CD4-positive, alpha-beta T cell (primary cell): ENCODE measurements around the gene COL18A1. TPM values are rescaled to one million over a fixed set of nuclear protein-coding genes. Genes with fewer than 3 reads are reported as not detected.

Experiments
- ATAC-seq: fragments of 200-7000 bp; cut with Tn5 transposase; one replicate; pipeline ENCODE4 v1.10.0; 2022; ENCODE audit warnings: mild to moderate bottlenecking; ENCODE audit not compliant: poor library complexity
- CTCF ChIA-PET: fragments of 350-600 bp; sonication (Branson Sonifier 250); formaldehyde crosslinking; loops from one replicate; lab custom pipeline; 2021; ENCODE audit warnings: antibody characterized with exemption, inconsistent platforms; lab: Charles Lee
- POLR2A ChIA-PET: fragments of 350-600 bp; sonication (Branson Sonifier 250); formaldehyde crosslinking; loops from one replicate; lab custom pipeline; 2021; ENCODE audit warnings: antibody characterized with exemption, inconsistent platforms; lab: Charles Lee
- DNase-seq, 14 experiments: peaks; one replicate each; pipeline ENCODE4 v3.0.0-alpha.2; 2013 to 2020; ENCODE audit warnings: mixed read lengths in 2 of 14
- H3K27ac ChIP-seq, 2 donors: one replicate each; pipeline versions ENCODE4 v1.5.1 to v1.7.0; 2013; ENCODE audit warnings: low read length in 2 of 2, low read depth in 1 of 2, mild to moderate bottlenecking in 1 of 2
- H3K27me3 ChIP-seq, 2 experiments: 1 replicate in 1 of 2; 2 replicates in 1 of 2; pipeline versions ENCODE4 v1.6.1 to v1.7.0; 2013; ENCODE audit warnings: low read length in 2 of 2, control low read depth in 1 of 2, mild to moderate bottlenecking in 1 of 2, moderate library complexity in 1 of 2; ENCODE audit not compliant: insufficient read depth in 2 of 2, control insufficient read depth in 1 of 2
- H3K36me3 ChIP-seq: one replicate; pipeline ENCODE4 v1.6.1; 2013; ENCODE audit warnings: low read length, control low read depth; ENCODE audit not compliant: insufficient read depth
- H3K4me1 ChIP-seq: one replicate; pipeline ENCODE4 v1.6.1; 2013; ENCODE audit warnings: low read length, control low read depth; ENCODE audit not compliant: insufficient read depth
- H3K4me3 ChIP-seq: one replicate; pipeline ENCODE4 v1.5.1; 2013; ENCODE audit warnings: mild to moderate bottlenecking, low read length, moderate library complexity
- H3K9me3 ChIP-seq, 2 experiments: 1 replicate in 1 of 2; 2 replicates in 1 of 2; pipeline versions ENCODE4 v1.6.1 to v1.7.0; 2013; ENCODE audit warnings: low read length in 2 of 2, mild to moderate bottlenecking in 2 of 2, control low read depth in 1 of 2, moderate library complexity in 1 of 2; ENCODE audit not compliant: control insufficient read depth in 1 of 2, insufficient read depth in 1 of 2
- H3K27ac Mint-ChIP-seq: one replicate; pipeline ENCODE4 v1.8.0; 2020; ENCODE audit warnings: mixed read lengths
- H3K27me3 Mint-ChIP-seq: one replicate; pipeline ENCODE4 v1.8.0; 2021; ENCODE audit warnings: mixed read lengths
- H3K36me3 Mint-ChIP-seq: one replicate; pipeline ENCODE4 v1.8.0; 2021; ENCODE audit warnings: low read depth, mixed read lengths
- H3K4me1 Mint-ChIP-seq: one replicate; pipeline ENCODE4 v1.8.0; 2021; ENCODE audit warnings: low read depth, mixed read lengths
- H3K4me3 Mint-ChIP-seq: one replicate; pipeline ENCODE4 v1.8.0; 2020; ENCODE audit warnings: mild to moderate bottlenecking, mixed read lengths
- H3K9me3 Mint-ChIP-seq: one replicate; pipeline ENCODE4 v1.8.0; 2020; ENCODE audit warnings: mixed read lengths
- CTCF ChIP-seq: fragments of 200-600 bp; IDR thresholded peaks from one replicate; pipeline ENCODE4 v1.8.0; 2022; ENCODE audit warnings: antibody characterized with exemption, mild to moderate bottlenecking
- intact Hi-C, 2 experiments: fragments of 100-400 bp; cut with DNase I in 1 of 2; cut with micrococcal nuclease in 1 of 2; formaldehyde crosslinking; loops; one replicate each; pipeline versions ENCODE4 v1.15.1 to v1.9.0; 2023 to 2025; cut with DNase I, micrococcal nuclease
- total RNA-seq, 174 experiments: library from RNA in 2 of 174; stranded (reverse) in 2 of 174; gene quantifications; one replicate each; pipeline ENCODE4 v1.2.3 and lab custom pipeline; 2021 to 2026

The COL18A1 gene
- total RNA-seq, 2 experiments from 2014 or later: 15.2 to 16.0 TPM

DNA sequence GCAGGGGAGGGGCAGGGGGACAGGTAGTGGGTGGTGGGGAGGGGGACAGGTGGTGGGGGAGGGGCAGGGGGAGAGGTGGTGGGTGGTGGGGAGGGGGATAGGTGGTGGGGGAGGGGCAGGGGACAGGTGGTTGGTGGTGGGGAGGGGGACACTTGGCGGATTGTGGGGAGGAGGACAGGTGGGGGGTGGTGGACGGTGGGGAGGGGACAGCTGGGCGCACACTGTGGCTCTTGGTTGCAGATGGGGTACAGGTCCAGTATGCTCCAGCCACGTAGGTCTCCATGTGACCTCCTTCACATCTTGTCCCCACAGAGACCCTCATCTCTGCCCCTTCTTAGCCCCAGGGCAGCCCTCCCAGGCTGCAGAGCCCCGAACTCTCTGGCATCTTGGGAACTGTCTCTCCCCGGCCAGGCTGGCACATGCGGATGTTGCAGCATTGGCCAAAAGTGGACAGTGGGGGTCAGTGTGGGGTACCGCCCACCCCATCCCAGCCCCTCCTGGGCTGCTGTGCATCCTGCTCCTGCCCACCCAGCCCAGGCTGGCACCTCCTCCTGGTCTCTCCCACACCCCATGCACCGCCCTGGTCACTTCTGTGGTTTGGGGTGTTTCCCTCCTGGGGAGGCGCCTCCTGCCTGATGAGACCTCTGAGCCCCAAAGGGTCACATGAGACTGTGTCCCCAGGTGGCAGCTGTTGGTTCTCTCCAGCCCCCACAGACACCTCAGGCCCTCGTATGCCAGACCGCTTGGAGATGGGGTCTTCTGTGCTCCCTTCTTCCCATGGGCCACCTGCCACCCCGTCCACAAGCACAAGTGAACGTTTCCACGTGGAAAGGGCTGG lies 144.9 kb downstream of the COL18A1 start:
- peak overlapping the region; percentile 78 for H3K4me3 Mint-ChIP-seq

DNA sequence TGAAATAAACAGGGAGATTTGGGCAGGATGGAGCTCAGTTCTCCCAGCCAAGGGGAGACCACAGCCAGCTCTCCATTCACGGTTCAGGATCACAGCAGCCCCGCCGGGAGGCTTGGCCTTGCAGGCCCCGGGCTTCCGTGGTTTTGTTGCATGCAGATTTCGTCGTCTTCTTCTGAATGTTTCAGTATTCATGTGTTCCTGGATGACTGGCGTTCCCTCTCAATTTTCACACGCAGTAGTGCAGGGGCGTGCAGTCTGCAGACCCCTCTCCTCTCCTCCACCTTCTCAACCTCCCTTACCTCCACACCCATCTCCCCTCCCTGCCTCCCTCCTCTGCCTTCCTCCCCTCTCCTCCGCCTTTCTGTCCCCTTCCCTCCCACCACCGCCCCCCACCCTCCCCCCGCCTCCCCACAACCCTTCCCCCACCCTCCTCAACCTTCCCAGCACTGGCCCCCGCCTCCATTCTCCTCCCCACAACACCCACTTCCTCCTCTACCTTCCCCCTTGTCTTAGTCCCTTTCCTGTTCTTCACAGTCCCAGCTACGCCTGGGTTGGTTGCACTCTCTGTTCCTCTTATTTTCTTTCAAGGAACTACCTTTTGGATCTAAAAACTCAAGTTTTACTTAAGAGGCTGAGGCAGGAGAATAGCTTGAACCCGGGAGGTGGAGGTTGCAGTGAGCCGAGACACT lies 145.7 kb downstream of the COL18A1 start:
- Histone ChIP-seq H3K27me3 (no peaks in the 10 kb centered on the region), H3K27ac (peak overlapping the region; percentile 42 to 66), H3K4me3 (peak overlapping the region; percentile 20), H3K9me3 (no peaks in the 10 kb centered on the region), H3K4me1 (peaks cover 43% of the 10 kb centered on the region), H3K36me3 (no peaks in the 10 kb centered on the region)
- POLR2A ChIA-PET: no interaction called here
- DNase-seq (peak in 9 of 14 experiments; percentile 24 to 72 (median 54)), ATAC-seq (peak; percentile 27)
- peaks cover 5% of the 10 kb centered on the region for H3K36me3 Mint-ChIP-seq
- H3K4me3 Mint-ChIP-seq: peak overlapping the region; percentile 78
- peak overlapping the region; percentile 89 for H3K27ac Mint-ChIP-seq
- peaks cover 50% of the 10 kb centered on the region for H3K4me1 Mint-ChIP-seq
- TF ChIP-seq CTCF: no peak
- intact Hi-C loops: loop anchor here (10.0 kb wide), 3 partner anchors 94 to 434 kb away; partner anchors contain the start of genes COL6A1 (in 1 of the 2) and PCBP3 (in 1 of the 2)
- CTCF ChIA-PET: no interaction called here
- no peaks in the 10 kb centered on the region for H3K27me3 Mint-ChIP-seq
- no peaks in the 10 kb centered on the region for H3K9me3 Mint-ChIP-seq

More for the DNA sequence above, 144.9 kb downstream of the COL18A1 start:
- Histone ChIP-seq H3K27me3 (no peaks in the 10 kb centered on the region), H3K9me3 (no peaks in the 10 kb centered on the region), H3K36me3 (no peaks in the 10 kb centered on the region), H3K27ac (peak overlapping the region in 1 of 2 donors; percentile 38), H3K4me3 (peak overlapping the region; percentile 20), H3K4me1 (peaks cover 40% of the 10 kb centered on the region)
- no peak for TF ChIP-seq CTCF
- ATAC-seq (no peak), DNase-seq (peak in 2 of 14 experiments; percentile 26 to 32)
- Mint-ChIP-seq H3K4me1 (peaks cover 55% of the 10 kb centered on the region), H3K36me3 (peaks cover 5% of the 10 kb centered on the region), H3K27me3 (no peaks in the 10 kb centered on the region), H3K27ac (peak overlapping the region; percentile 89), H3K9me3 (no peaks in the 10 kb centered on the region)
- CTCF ChIA-PET: no interaction called here
- intact Hi-C loops: loop anchor here (10.0 kb wide), 4 partner anchors 95 to 475 kb away; partner anchors contain the start of genes ADARB1 (in 1 of the 2), COL6A1 (in 1 of the 2) and PCBP3 (in 1 of the 2)
- POLR2A ChIA-PET: no interaction called here

GRCh38 chr21:45551316-45551715 lies 146.4 kb downstream of the COL18A1 start:
- peak overlapping the region; percentile 7 for H3K4me3 ChIP-seq
- peaks cover 5% of the 10 kb centered on the region for H3K36me3 Mint-ChIP-seq
- ChIA-PET POLR2A (no interaction called here), CTCF (no interaction called here)
- H3K27ac ChIP-seq: peak overlapping the region; percentile 42 to 66
- no peaks in the 10 kb centered on the region for H3K27me3 ChIP-seq
- ATAC-seq (peak; percentile 33), DNase-seq (peak in 7 of 14 experiments; percentile 25 to 73 (median 58))
- intact Hi-C loops: loop anchor here (10.0 kb wide), 3 partner anchors 93 to 433 kb away; partner anchors contain the start of genes COL6A1 (in 1 of the 2) and PCBP3 (in 1 of the 2)
- H3K4me1 Mint-ChIP-seq: peaks cover 50% of the 10 kb centered on the region
- peak overlapping the region; percentile 89 for H3K27ac Mint-ChIP-seq
- H3K9me3 ChIP-seq: no peaks in the 10 kb centered on the region
- H3K36me3 ChIP-seq: no peaks in the 10 kb centered on the region
- TF ChIP-seq CTCF: no peak
- H3K4me1 ChIP-seq: peaks cover 48% of the 10 kb centered on the region
- peak overlapping the region; percentile 78 for H3K4me3 Mint-ChIP-seq
- H3K27me3 Mint-ChIP-seq: no peaks in the 10 kb centered on the region
- H3K9me3 Mint-ChIP-seq: no peaks in the 10 kb centered on the region
